Measurements from ENCODE around the gene MT2A.

DNA sequence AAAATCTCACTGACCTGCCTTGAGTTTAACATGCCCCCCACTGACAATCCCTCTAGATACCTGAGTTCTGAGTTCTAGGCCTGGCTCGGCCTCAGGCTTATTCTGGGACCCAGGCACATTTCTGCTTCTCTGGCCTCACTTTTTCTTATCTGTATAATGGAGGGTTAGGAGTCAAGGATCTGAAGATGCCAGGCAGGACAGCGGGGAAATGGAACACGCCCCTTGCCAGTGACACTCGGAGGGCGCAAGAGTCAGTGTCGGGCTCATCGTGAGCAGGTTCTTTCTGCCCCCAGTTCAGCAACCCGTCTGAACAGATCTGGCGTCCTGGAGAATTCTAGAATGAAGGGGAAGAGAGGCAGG lies 19.6 kb upstream of the MT2A start:
- TF ChIP-seq POLR2A (IDR thresholded peaks at IDR 0.05; ENCODE audit: low read depth, low read length) (no peak), YBX1 (IDR thresholded peaks at IDR 0.05) (no peak), E2F4 (IDR thresholded peaks at IDR 0.05; ENCODE audit: low read depth, low read length) (no peak), POLR2AphosphoS5 (IDR thresholded peaks at IDR 0.05; ENCODE audit: low read length) (no peak), MTA2 (IDR thresholded peaks at IDR 0.05; ENCODE audit: low read depth) (no peak), CTCF (IDR thresholded peaks at IDR 0.05 in 2 of 3, conservative IDR thresholded peaks at IDR 0.05 in 1 of 3; ENCODE audit: control insufficient read depth in 2 of 3, extremely low read depth in 1 of 3, insufficient read depth in 1 of 3, low read depth in 3 of 3, low read length in 3 of 3) (no peak), SUPT20H (IDR thresholded peaks at IDR 0.05; ENCODE audit: borderline replicate concordance, control insufficient read depth, low read depth, low read length) (no peak), SIN3A (IDR thresholded peaks at IDR 0.05; ENCODE audit: low read depth, low read length) (no peak), ETV6 (conservative IDR thresholded peaks at IDR 0.05 in 1 of 2, IDR thresholded peaks at IDR 0.05 in 1 of 2; ENCODE audit: borderline replicate concordance in 1 of 2, low read depth in 1 of 2) (no peak), REST (IDR thresholded peaks at IDR 0.05; ENCODE audit: low read depth, low read length) (no peak), JUND (IDR thresholded peaks at IDR 0.05; ENCODE audit: low read depth, low read length) (no peak), EZH2 (IDR thresholded peaks at IDR 0.05; ENCODE audit: borderline replicate concordance, control insufficient read depth, low read depth, low read length) (no peak)
- TF ChIP-seq, protein P1, sequence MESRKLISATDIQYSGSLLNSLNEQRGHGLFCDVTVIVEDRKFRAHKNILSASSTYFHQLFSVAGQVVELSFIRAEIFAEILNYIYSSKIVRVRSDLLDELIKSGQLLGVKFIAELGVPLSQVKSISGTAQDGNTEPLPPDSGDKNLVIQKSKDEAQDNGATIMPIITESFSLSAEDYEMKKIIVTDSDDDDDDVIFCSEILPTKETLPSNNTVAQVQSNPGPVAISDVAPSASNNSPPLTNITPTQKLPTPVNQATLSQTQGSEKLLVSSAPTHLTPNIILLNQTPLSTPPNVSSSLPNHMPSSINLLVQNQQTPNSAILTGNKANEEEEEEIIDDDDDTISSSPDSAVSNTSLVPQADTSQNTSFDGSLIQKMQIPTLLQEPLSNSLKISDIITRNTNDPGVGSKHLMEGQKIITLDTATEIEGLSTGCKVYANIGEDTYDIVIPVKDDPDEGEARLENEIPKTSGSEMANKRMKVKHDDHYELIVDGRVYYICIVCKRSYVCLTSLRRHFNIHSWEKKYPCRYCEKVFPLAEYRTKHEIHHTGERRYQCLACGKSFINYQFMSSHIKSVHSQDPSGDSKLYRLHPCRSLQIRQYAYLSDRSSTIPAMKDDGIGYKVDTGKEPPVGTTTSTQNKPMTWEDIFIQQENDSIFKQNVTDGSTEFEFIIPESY (IDR thresholded peaks at IDR 0.05) = no peak
- TF ChIP-seq, protein P2, sequence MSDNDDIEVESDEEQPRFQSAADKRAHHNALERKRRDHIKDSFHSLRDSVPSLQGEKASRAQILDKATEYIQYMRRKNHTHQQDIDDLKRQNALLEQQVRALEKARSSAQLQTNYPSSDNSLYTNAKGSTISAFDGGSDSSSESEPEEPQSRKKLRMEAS (IDR thresholded peaks at IDR 0.05; ENCODE audit: low read depth, low read length) = no peak

Data from GM12878 (cell line).